T-helper 2 cell treated with Interferon-gamma antibody and Interleukin-4, amounts not matched to agents 5 μg/mL and 100 μg/mL, for 36 hours (primary cell): ENCODE measurements around the gene MYH10.

Source experiments
- DNase-seq: peaks from one replicate; pipeline ENCODE4 v3.0.0; 2021; ENCODE audit warnings: low spot score
- H3K27ac Mint-ChIP-seq: one replicate; pipeline ENCODE4 v1.8.0; 2021; ENCODE audit warnings: mild to moderate bottlenecking, mixed read lengths
- H3K27me3 Mint-ChIP-seq: one replicate; pipeline ENCODE4 v1.8.0; 2021; ENCODE audit warnings: low read depth, mixed read lengths
- H3K36me3 Mint-ChIP-seq: one replicate; pipeline ENCODE4 v1.8.0; 2021; ENCODE audit warnings: low read depth, mixed read lengths
- H3K4me1 Mint-ChIP-seq: one replicate; pipeline ENCODE4 v1.8.0; 2021; ENCODE audit warnings: low read depth, mixed read lengths
- H3K4me3 Mint-ChIP-seq: one replicate; pipeline ENCODE4 v1.8.0; 2022; ENCODE audit warnings: mild to moderate bottlenecking, moderate library complexity, mixed read lengths
- H3K9me3 Mint-ChIP-seq: one replicate; pipeline ENCODE4 v1.8.0; 2021; ENCODE audit warnings: mixed read lengths

MYH10 gene

GRCh38 chr17:8630227-8630801, at the start of gene MYH10:
MYH10 (minus strand) TSS chr17:8630725; CDS start chr17:8623246, 7,479 bp downstream.
- no peak for DNase-seq
- peaks cover 7% of the 10 kb centered on the region for H3K4me1 Mint-ChIP-seq
- peaks cover 55% of the 10 kb centered on the region for H3K27me3 Mint-ChIP-seq
- H3K9me3 Mint-ChIP-seq: no peaks in the 10 kb centered on the region
- no peaks in the 10 kb centered on the region for H3K36me3 Mint-ChIP-seq
- peak within 1 kb of the TSS; percentile 81 for H3K27ac Mint-ChIP-seq
- H3K4me3 Mint-ChIP-seq: peak within 1 kb of the TSS; percentile 99

GRCh38 chr17:8679126-8679525, 48.6 kb upstream of the MYH10 start:
- Mint-ChIP-seq H3K27me3 (no peaks in the 10 kb centered on the region), H3K4me1 (no peaks in the 10 kb centered on the region), H3K4me3 (no peak overlapping the region), H3K36me3 (no peaks in the 10 kb centered on the region), H3K27ac (no peak overlapping the region), H3K9me3 (no peaks in the 10 kb centered on the region)
- DNase-seq: no peak

- no peaks in the 10 kb centered on the region for H3K27me3 Mint-ChIP-seq
- no peaks in the 10 kb centered on the region for H3K36me3 Mint-ChIP-seq
- no peak for DNase-seq
- H3K4me3 Mint-ChIP-seq: no peak overlapping the region
- no peak overlapping the region for H3K27ac Mint-ChIP-seq
- no peaks in the 10 kb centered on the region for H3K4me1 Mint-ChIP-seq
- H3K9me3 Mint-ChIP-seq: no peaks in the 10 kb centered on the region
Measured at GRCh38 chr17:8675306-8675705, 44.8 kb upstream of the MYH10 start.

GRCh38 chr17:8674344-8675305, 44.1 kb upstream of the MYH10 start:
- Mint-ChIP-seq H3K27ac (no peak overlapping the region), H3K36me3 (no peaks in the 10 kb centered on the region), H3K27me3 (no peaks in the 10 kb centered on the region), H3K9me3 (no peaks in the 10 kb centered on the region), H3K4me3 (no peak overlapping the region), H3K4me1 (no peaks in the 10 kb centered on the region)
- no peak for DNase-seq

- Mint-ChIP-seq H3K4me3 (no peak overlapping the region), H3K27ac (no peak overlapping the region), H3K9me3 (no peaks in the 10 kb centered on the region), H3K4me1 (no peaks in the 10 kb centered on the region), H3K27me3 (no peaks in the 10 kb centered on the region), H3K36me3 (no peaks in the 10 kb centered on the region)
- DNase-seq: no peak
Measured at GRCh38 chr17:8673612-8674011, 43.1 kb upstream of the MYH10 start.

GRCh38 chr17:8672326-8672725, 41.8 kb upstream of the MYH10 start:
- Mint-ChIP-seq H3K4me3 (no peak overlapping the region), H3K36me3 (no peaks in the 10 kb centered on the region), H3K9me3 (no peaks in the 10 kb centered on the region), H3K4me1 (no peaks in the 10 kb centered on the region), H3K27me3 (peaks cover 2% of the 10 kb centered on the region), H3K27ac (no peak overlapping the region)
- DNase-seq: no peak

- Mint-ChIP-seq H3K36me3 (no peaks in the 10 kb centered on the region), H3K27me3 (peaks cover 2% of the 10 kb centered on the region), H3K27ac (no peak overlapping the region), H3K4me1 (no peaks in the 10 kb centered on the region), H3K4me3 (no peak overlapping the region), H3K9me3 (no peaks in the 10 kb centered on the region)
- DNase-seq: no peak
Measured at GRCh38 chr17:8670421-8670820, 39.9 kb upstream of the MYH10 start.

GRCh38 chr17:8668176-8668740, 37.7 kb upstream of the MYH10 start:
- no peaks in the 10 kb centered on the region for H3K4me1 Mint-ChIP-seq
- H3K27ac Mint-ChIP-seq: no peak overlapping the region
- no peaks in the 10 kb centered on the region for H3K9me3 Mint-ChIP-seq
- no peak for DNase-seq
- H3K4me3 Mint-ChIP-seq: no peak overlapping the region
- peaks cover 3% of the 10 kb centered on the region for H3K27me3 Mint-ChIP-seq
- no peaks in the 10 kb centered on the region for H3K36me3 Mint-ChIP-seq

- H3K4me3 Mint-ChIP-seq: no peak overlapping the region
- no peaks in the 10 kb centered on the region for H3K4me1 Mint-ChIP-seq
- H3K27ac Mint-ChIP-seq: no peak overlapping the region
- no peaks in the 10 kb centered on the region for H3K9me3 Mint-ChIP-seq
- peaks cover 3% of the 10 kb centered on the region for H3K27me3 Mint-ChIP-seq
- no peaks in the 10 kb centered on the region for H3K36me3 Mint-ChIP-seq
- DNase-seq: no peak
Measured at GRCh38 chr17:8667421-8667820, 36.9 kb upstream of the MYH10 start.

GRCh38 chr17:8665684-8666083, 35.2 kb upstream of the MYH10 start:
- no peaks in the 10 kb centered on the region for H3K4me1 Mint-ChIP-seq
- H3K9me3 Mint-ChIP-seq: no peaks in the 10 kb centered on the region
- H3K27me3 Mint-ChIP-seq: peaks cover 7% of the 10 kb centered on the region
- DNase-seq: no peak
- no peaks in the 10 kb centered on the region for H3K36me3 Mint-ChIP-seq
- H3K4me3 Mint-ChIP-seq: no peak overlapping the region
- H3K27ac Mint-ChIP-seq: no peak overlapping the region

GRCh38 chr17:8664456-8665126, 34.1 kb upstream of the MYH10 start:
- H3K27me3 Mint-ChIP-seq: peaks cover 7% of the 10 kb centered on the region
- H3K36me3 Mint-ChIP-seq: no peaks in the 10 kb centered on the region

GRCh38 chr17:8662973-8663372, 32.4 kb upstream of the MYH10 start:
- Mint-ChIP-seq H3K4me1 (no peaks in the 10 kb centered on the region), H3K36me3 (no peaks in the 10 kb centered on the region), H3K9me3 (no peaks in the 10 kb centered on the region), H3K4me3 (no peak overlapping the region), H3K27me3 (peaks cover 7% of the 10 kb centered on the region), H3K27ac (no peak overlapping the region)
- DNase-seq: no peak

More at GRCh38 chr17:8664456-8665126, 34.1 kb upstream of the MYH10 start:
- Mint-ChIP-seq H3K4me1 (no peaks in the 10 kb centered on the region), H3K9me3 (no peaks in the 10 kb centered on the region), H3K4me3 (no peak overlapping the region), H3K27ac (no peak overlapping the region)
- no peak for DNase-seq

- Mint-ChIP-seq H3K27ac (peak overlapping the region; percentile 61), H3K9me3 (no peaks in the 10 kb centered on the region), H3K27me3 (peaks cover 5% of the 10 kb centered on the region), H3K36me3 (no peaks in the 10 kb centered on the region), H3K4me1 (no peaks in the 10 kb centered on the region), H3K4me3 (no peak overlapping the region)
- no peak for DNase-seq
Measured at GRCh38 chr17:8662076-8662831, 31.7 kb upstream of the MYH10 start.
